HPDE6-E6E7 (cell line): Measurements from ENCODE around the gene CNOT6.
"Not testable (repeated sequence)": the region's sequence is repeated elsewhere in the genome, so short reads cannot be mapped to it uniquely, and the experiment has no call there.

Experiments
- DNase-seq: peaks from one replicate; pipeline ENCODE4 v3.0.0; 2011; ENCODE audit warnings: missing footprints; ENCODE audit errors: extremely low spot score

The CNOT6 gene

GRCh38 chr5:180494060-180494509, at the start of gene CNOT6:
CNOT6 (plus strand) TSS chr5:180494379; CDS start chr5:180529277, 34,898 bp downstream.
- peak; percentile 91 for DNase-seq

DNA sequence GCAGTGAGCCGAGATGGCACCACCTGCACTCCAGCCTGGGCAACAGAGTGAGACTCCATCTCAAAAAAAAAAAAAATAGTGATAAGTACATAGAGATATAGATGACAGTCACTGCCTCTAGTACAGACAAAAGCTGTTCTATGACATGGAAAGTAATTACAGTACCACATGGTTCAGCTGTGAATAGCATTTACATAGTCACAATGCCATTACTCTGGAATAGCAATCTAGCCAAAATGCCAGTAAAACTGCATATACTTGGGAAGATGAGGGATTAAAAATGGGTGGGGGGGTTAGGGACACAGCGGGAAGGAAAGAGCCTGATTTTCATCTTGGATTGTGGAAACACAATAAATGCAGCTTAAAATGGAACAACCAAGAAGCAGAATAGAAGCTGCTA, 39.4 kb upstream of the CNOT6 start:
- no peak for DNase-seq

GRCh38 chr5:180455872-180456271, 38.3 kb upstream of the CNOT6 start:
- no peak for DNase-seq

- DNase-seq = no peak
Observed at GRCh38 chr5:180456792-180457191, 37.4 kb upstream of the CNOT6 start.

- DNase-seq = not testable (repeated sequence)
Observed at GRCh38 chr5:180458852-180459673, 35.1 kb upstream of the CNOT6 start.

DNA sequence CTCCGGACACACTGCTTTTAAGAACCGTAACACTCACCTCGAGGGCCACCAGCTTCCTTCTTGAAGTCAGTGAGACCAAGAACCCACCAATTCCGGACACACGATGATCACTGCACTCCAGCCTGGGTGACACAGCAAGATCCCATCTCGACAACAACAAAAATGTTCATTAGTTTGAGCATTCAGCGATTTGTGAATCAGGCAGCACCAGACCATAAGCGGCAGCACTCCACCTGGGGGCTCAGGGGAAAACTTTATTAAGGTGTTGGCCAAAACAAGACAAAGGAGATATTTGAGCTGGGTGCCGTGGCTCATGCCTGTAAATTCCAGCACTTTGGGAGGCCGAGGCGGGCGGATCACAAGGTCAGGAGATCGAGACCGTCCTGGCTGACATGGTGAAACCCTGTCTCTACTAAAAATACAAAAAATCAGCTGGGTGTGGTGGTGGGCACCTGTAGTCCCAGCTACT, 34.5 kb upstream of the CNOT6 start:
- DNase-seq = not testable (repeated sequence)

DNA sequence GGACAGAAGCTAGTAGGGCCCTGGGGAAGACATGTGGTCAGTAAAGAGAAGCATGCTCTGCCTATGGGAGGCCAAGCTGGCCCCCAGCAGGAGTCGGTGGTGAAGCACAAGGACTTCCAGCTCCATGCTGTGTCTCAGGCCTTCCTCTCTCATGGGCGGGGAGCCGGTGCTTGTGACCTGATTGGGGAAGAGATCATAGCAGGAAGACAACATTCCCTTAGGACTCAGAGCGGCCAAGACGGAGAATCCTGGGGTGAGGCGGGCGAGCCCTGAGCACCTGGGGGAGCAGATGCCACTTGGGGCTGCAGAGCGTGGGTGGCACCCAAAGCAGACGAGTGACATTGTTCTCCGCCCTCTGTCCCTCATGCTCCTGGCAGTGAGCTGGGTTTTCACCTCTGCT, 33.3 kb upstream of the CNOT6 start:
- no peak for DNase-seq

- no peak for DNase-seq
Observed at GRCh38 chr5:180461303-180461702, 32.9 kb upstream of the CNOT6 start.

DNA sequence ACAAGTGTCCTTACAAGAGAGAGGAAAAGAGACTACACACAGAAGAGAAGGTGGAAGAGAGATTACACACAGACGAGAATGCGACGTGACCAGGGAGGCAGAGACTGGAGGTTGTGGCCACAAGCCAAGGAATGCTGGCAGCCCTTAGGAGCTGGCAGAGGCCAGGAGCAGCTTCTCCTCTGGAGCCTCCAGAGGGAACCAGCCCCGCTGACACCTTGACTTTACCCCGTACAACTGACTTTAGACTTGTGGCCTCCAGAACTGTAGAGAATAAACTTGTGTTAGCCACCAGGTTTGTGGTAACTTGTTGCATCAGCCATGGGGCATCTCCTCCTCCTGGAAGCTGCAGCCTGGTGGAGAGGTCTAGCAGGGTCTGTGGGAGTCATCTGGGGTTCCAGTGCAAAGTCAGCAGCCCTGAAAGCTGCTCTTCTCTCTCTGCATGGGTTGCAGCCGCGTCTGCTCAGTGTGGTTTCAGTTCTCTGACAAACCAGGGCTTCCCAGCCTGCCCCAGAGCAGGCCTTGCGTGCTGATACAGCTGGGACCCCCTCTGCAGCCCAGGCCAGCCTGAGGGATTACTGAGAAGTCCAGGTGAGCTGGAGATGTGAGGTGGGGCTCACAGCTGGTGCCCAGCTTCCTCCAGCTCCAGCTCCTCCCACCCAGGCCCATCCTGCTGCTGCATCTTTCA, 30.8 kb upstream of the CNOT6 start:
- DNase-seq = no peak

DNA sequence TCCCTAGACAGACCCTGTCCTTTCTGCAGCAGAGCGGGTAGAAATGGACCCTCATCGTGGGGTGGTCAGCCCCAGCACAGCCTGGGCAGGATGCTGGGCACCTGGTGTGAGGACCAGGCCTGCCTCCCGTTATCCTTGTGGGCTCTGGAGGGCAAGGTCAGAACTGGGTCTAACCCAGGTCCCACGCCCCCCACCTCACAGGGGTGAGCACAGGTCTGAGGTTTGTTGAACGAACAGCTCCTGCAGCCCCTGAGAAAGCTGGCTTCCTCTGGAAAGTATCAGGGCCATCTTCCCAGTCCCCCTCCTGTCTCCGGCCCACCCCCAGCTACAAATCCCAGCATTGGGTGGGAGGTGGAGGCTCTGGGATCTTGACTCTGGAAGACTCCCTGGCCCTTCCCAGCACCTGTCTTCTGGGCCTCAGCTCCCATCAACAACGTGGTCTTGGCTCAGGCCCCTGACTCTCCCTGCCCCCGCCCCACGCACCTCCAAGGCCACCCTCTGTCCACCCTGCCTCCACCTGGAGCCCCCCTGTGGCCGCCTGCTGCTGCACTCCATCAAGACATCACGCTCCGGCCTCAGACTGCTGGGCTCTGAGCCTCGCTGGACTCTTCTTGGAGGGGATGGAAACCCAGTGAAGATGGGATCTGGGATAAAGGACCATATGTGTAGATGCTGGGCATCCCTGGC, 30.1 kb upstream of the CNOT6 start:
- no peak for DNase-seq

GRCh38 chr5:180464603-180464970, 29.6 kb upstream of the CNOT6 start:
- DNase-seq = no peak

GRCh38 chr5:180465052-180465451, 29.1 kb upstream of the CNOT6 start:
- not testable (repeated sequence) for DNase-seq

- DNase-seq = no peak
Observed at GRCh38 chr5:180466316-180466715, 27.9 kb upstream of the CNOT6 start.

GRCh38 chr5:180467028-180467975, 26.9 kb upstream of the CNOT6 start:
- peak; percentile 15 for DNase-seq

GRCh38 chr5:180467989-180468731, 26.0 kb upstream of the CNOT6 start:
- no peak for DNase-seq

DNA sequence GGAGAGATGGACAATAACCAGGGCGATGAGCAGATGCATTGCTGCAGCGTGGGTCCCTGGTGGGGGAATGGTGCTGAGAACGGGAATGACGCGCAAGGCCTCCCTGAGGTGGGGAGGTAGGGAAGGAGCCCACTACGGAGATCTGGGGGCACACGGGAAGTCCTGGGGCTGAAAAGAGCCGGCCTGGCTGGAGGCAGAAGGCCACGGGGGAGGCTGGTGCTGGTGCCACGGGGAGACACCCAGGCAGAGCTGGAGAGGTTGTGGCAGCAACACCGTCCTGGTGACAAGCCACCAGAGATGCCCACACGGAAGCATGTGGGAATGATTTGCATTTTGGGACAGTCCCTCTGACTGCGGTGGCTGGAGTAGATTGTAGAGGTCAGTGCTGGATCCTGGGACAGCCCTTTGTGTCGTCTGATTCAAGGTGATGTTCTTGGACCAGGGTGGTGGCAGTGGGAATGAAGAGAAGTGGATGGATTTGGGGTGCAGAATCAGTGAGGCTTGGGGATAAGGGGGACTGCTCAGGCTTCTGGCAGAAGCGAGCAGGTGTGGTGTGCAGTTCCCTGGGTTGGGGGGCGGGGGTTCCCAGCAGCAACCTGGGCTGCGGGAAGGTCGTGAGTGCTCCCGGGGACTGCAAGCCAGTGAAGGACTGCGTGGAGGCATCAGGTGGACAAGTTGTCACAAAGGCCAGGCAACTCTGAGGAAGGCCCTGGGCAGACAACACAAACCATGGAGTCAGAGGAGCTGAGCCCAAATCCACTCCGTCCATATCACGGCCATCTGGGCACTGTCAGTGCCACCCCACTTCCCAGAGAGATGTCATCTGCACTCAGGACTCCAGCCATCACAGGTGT, 25.2 kb upstream of the CNOT6 start:
- DNase-seq = no peak

- no peak for DNase-seq
Observed at GRCh38 chr5:180469586-180469865, 24.7 kb upstream of the CNOT6 start.

- DNase-seq = no peak
Observed at GRCh38 chr5:180469866-180470265, 24.3 kb upstream of the CNOT6 start.

DNA sequence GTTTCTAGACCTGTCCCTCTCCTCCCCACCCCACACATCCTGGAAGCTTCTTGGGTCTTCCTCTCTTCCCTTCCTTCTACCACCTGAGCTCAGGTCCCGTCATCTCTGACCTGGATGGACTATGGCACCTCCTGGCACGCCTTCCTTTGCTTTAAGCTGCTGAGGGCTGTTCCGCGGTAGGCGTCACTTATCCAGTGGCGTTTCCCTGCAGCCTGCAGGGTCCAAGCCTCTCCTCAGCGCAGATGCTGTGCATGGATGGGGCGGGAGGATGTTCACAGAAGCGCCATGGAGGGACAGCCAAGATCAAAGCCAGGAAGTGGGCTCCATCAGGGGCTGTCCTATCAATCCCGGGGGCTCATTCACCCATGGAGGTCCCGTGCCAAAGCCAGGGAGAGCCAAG, 23.8 kb upstream of the CNOT6 start:
- no peak for DNase-seq
